ENCODE measurements around the gene RPTN.

GRCh38 chr1:152115344-152115743 lies 43.7 kb downstream of the RPTN start, which contains the start of gene TCHH:
- TF ChIP-seq CTCF (IDR thresholded peaks at IDR 0.05; ENCODE audit: insufficient read depth, low read depth, low read length) (no peak), EZH2 (IDR thresholded peaks at IDR 0.05; ENCODE audit: insufficient read depth, low read length) (no peak)
